Kidney (tissue), 14 donors: Measurements from ENCODE around the gene CYGB. TPM values are rescaled to one million over a fixed set of nuclear protein-coding genes. Genes with fewer than 3 reads are reported as not detected.

Experiments used
- DNase-seq, 5 donors: peaks; one replicate each; pipeline ENCODE4 v3.0.0-alpha.2; 2013 to 2020
- FAIRE-seq: peaks from 2 replicates; lab custom pipeline; 2012; peaks lifted over from hg19 to GRCh38; lab: Jason Lieb, UNC
- H3K27ac ChIP-seq, 2 donors: one replicate each; pipeline ENCODE4 v1.7.0; 2013; ENCODE audit warnings: low read depth in 2 of 2, low read length in 2 of 2, inconsistent platforms in 1 of 2
- H3K27me3 ChIP-seq: one replicate; pipeline ENCODE4 v1.7.1; 2013; ENCODE audit warnings: low read length, inconsistent platforms; ENCODE audit not compliant: control insufficient read depth, insufficient read depth
- H3K36me3 ChIP-seq, 3 donors: one replicate each; pipeline versions ENCODE4 v1.7.0 to v1.7.1; 2013; ENCODE audit warnings: low read length in 3 of 3, control low read depth in 1 of 3, inconsistent platforms in 1 of 3; ENCODE audit not compliant: insufficient read depth in 3 of 3, control insufficient read depth in 2 of 3
- H3K4me1 ChIP-seq, 3 donors: one replicate each; pipeline versions ENCODE4 v1.7.0 to v1.7.1; 2013; ENCODE audit warnings: low read length in 3 of 3, inconsistent platforms in 1 of 3, low read depth in 1 of 3; ENCODE audit not compliant: control insufficient read depth in 2 of 3, insufficient read depth in 2 of 3
- H3K4me3 ChIP-seq, 3 donors: one replicate each; pipeline versions ENCODE4 v1.7.0 to v1.8.1; 2013; ENCODE audit warnings: low read length in 3 of 3, control low read depth in 1 of 3, inconsistent platforms in 1 of 3
- H3K9ac ChIP-seq, 3 donors: one replicate each; pipeline versions ENCODE4 v1.7.0 to v1.7.1; 2013; ENCODE audit warnings: low read length in 3 of 3, control low read depth in 1 of 3, inconsistent platforms in 1 of 3
- H3K9me3 ChIP-seq, 3 donors: one replicate each; pipeline versions ENCODE4 v1.7.0 to v1.7.1; 2013; ENCODE audit warnings: low read length in 3 of 3, control low read depth in 1 of 3, inconsistent platforms in 1 of 3; ENCODE audit not compliant: control insufficient read depth in 2 of 3, insufficient read depth in 1 of 3
- intact Hi-C: fragments of 100-400 bp; cut with DNase I; formaldehyde crosslinking; loops from one replicate; pipeline ENCODE4 v1.11.1; 2022
- polyA plus RNA-seq: library from polyadenylated mRNA; stranded (reverse); fragments of 350-450 nt; fragmentation: Illumina TruSeq; extraction: RNeasy Lipid Tissue Mini Kit (QIAGEN cat#74804); gene quantifications from one replicate; pipeline ENCODE4 v1.2.3, GENCODE V29; 2014; ENCODE audit warnings: low read depth, low replicate concordance; ENCODE audit not compliant: insufficient read depth
- total RNA-seq: library from RNA; stranded (reverse); fragmentation: NEBNext Ultra II Directional; extraction: Animal tissue kit (Norgen Biotek cat#: 25700); gene quantifications from one replicate; pipeline ENCODE4 v1.2.1, GENCODE V29; 2021
- TF ChIP-seq, protein P1 (sequence below): IDR thresholded peaks from 3 replicates; pipeline ENCODE4 v1.5.1; 2012; ENCODE audit warnings: mild to moderate bottlenecking, moderate library complexity, borderline replicate concordance; ENCODE audit not compliant: insufficient read depth; ENCODE audit errors: extremely low read depth
- donor health status: control.
- donor health status: control.
- donor health status: control.
- donor health status: control.
- donor health status: control.
- donor health status: DM: yes; HTN: yes; CAD: no.
- donor health status: Normal renal cell carcinoma (clear cell type).

The CYGB gene
- total and polyA plus RNA-seq, 2 donors from 2014 or later: 6.7 to 12.6 TPM

- H3K4me3 ChIP-seq: peak within 1 kb of the TSS in 2 of 3 donors; percentile 68 to 71
- H3K36me3 ChIP-seq: no peaks in the 10 kb centered on the region
- intact Hi-C loops: no loop called here
- peak within 1 kb of the TSS; percentile 24 to 57 for H3K27ac ChIP-seq
- FAIRE-seq: no peak
- peak within 1 kb of the TSS in 2 of 3 donors; percentile 61 to 64 for H3K9ac ChIP-seq
- peaks cover 0 to 6% (median 4%) of the 10 kb centered on the region in 3 donors for H3K4me1 ChIP-seq
- TF ChIP-seq, protein P1, sequence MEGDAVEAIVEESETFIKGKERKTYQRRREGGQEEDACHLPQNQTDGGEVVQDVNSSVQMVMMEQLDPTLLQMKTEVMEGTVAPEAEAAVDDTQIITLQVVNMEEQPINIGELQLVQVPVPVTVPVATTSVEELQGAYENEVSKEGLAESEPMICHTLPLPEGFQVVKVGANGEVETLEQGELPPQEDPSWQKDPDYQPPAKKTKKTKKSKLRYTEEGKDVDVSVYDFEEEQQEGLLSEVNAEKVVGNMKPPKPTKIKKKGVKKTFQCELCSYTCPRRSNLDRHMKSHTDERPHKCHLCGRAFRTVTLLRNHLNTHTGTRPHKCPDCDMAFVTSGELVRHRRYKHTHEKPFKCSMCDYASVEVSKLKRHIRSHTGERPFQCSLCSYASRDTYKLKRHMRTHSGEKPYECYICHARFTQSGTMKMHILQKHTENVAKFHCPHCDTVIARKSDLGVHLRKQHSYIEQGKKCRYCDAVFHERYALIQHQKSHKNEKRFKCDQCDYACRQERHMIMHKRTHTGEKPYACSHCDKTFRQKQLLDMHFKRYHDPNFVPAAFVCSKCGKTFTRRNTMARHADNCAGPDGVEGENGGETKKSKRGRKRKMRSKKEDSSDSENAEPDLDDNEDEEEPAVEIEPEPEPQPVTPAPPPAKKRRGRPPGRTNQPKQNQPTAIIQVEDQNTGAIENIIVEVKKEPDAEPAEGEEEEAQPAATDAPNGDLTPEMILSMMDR: peak; percentile 70
- DNase-seq: peak; percentile 69 to 91 (median 79)
- H3K9me3 ChIP-seq: no peaks in the 10 kb centered on the region
- peaks cover 14% of the 10 kb centered on the region for H3K27me3 ChIP-seq
These were observed 48.4 kb upstream of the CYGB start, which contains the start of gene ST6GALNAC2 for GRCh38 chr17:76585649-76586593. TSS of gene ST6GALNAC2 (minus strand) at chr17:76585860. CDS start at chr17:76585808, 52 bp downstream.

DNA sequence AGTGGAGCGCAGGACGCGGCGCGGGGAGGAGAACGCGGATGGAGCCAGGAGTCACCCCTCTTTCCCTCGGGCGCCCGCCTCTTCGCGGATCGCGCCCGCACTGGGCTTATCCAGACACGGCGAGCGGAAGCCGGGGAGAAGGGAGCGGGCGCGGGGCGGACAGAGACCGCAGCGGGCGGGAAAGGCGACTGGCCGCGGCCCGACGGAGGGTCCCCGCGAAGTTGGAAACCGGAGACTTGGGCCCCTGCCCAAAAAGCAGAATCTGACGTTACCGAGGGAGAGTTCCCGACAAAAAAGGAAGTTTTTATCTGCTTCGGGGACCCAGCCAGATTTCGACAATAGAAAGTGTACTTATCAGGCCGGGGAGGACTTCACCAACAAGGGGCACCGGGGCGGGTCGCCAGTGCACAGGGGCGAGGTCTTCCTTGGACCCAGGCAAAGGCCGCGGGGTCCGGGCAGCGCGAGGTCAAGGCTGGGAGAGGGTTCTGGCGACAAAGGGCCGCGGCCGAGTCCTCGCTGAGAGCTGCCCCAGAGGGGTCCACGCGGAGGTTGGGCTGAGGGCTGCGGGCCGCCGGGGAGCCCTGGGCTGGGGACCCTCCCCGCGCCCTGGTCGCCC lies 47.6 kb upstream of the CYGB start:
- DNase-seq (peak in 3 of 5 donors; percentile 51 to 80 (median 62)), FAIRE-seq (no peak)
- peaks cover 14% of the 10 kb centered on the region for H3K27me3 ChIP-seq
- H3K4me1 ChIP-seq: peaks cover 0 to 6% (median 4%) of the 10 kb centered on the region in 3 donors
- intact Hi-C loops: no loop called here
- peak overlapping the region in 1 of 2 donors; percentile 57 for H3K27ac ChIP-seq
- H3K36me3 ChIP-seq: no peaks in the 10 kb centered on the region
- peak overlapping the region in 2 of 3 donors; percentile 68 to 71 for H3K4me3 ChIP-seq
- peak overlapping the region in 2 of 3 donors; percentile 61 to 64 for H3K9ac ChIP-seq
- no peaks in the 10 kb centered on the region for H3K9me3 ChIP-seq
- TF ChIP-seq, protein P1: no peak

DNA sequence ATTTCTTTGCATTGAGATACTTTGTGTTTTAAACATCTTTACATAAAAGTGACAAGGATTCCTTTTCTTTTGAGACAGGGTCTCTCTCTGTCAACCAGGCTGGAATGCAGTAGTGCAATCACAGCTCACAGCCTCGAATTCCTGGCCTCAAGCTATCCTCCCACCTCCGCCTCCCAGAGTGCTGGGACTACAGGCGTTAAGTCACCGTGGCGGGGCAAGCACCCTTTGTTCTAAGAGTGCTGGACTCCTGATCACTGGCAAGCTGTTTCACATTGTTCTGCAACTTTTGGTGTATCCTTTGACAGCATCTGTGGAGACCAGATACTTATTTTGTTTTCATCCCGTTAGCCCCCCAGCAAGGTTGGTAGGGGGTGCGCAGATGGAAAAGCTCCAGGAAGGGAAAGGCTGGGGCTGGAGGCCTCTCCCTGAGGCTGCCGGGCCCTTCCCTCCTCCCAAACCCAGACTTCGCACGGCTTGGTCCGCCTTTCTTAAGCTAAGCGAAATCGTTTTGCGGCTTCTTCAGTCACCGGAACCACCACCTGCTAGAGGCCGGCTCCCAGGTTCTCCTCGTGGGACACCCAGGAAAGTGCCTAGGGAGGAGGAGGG lies 47.0 kb upstream of the CYGB start:
- TF ChIP-seq, protein P1: no peak
- no peaks in the 10 kb centered on the region for H3K36me3 ChIP-seq
- H3K9ac ChIP-seq: peak overlapping the region in 1 of 3 donors; percentile 61
- no peaks in the 10 kb centered on the region for H3K9me3 ChIP-seq
- H3K27me3 ChIP-seq: peaks cover 11% of the 10 kb centered on the region
- intact Hi-C loops: no loop called here
- H3K27ac ChIP-seq: peak overlapping the region in 1 of 2 donors; percentile 24
- DNase-seq (peak in 2 of 5 donors; percentile 42 to 55), FAIRE-seq (no peak)
- peak overlapping the region in 2 of 3 donors; percentile 37 to 68 for H3K4me3 ChIP-seq
- H3K4me1 ChIP-seq: peaks cover 0 to 6% (median 4%) of the 10 kb centered on the region in 3 donors
